Small intestine (tissue), 7 donors: ENCODE data around the gene ZNF814. TPM values are rescaled to one million over a fixed set of nuclear protein-coding genes. Genes with fewer than 3 reads are reported as not detected.

Experiments
- DNase-seq, 2 donors: peaks; one replicate each; pipeline versions ENCODE4 v3.0.0 to v3.0.0-alpha.2; 2013
- FAIRE-seq: peaks from 2 replicates; lab custom pipeline; 2012; peaks lifted over from hg19 to GRCh38; lab: Jason Lieb, UNC
- H3K27ac ChIP-seq, 3 donors: one replicate each; pipeline ENCODE4 v1.5.1; 2013; ENCODE audit warnings: low read length in 2 of 3, mild to moderate bottlenecking in 2 of 3, control low read depth in 1 of 3, inconsistent platforms in 1 of 3, low read depth in 1 of 3, moderate library complexity in 1 of 3
- H3K27me3 ChIP-seq, 3 donors: one replicate each; pipeline ENCODE4 v1.6.1; 2013; ENCODE audit warnings: low read length in 3 of 3, inconsistent platforms in 1 of 3; ENCODE audit not compliant: control insufficient read depth in 3 of 3, insufficient read depth in 3 of 3
- H3K36me3 ChIP-seq, 3 donors: one replicate each; pipeline ENCODE4 v1.6.1; 2013; ENCODE audit warnings: low read length in 3 of 3, inconsistent platforms in 1 of 3, low read depth in 1 of 3, mild to moderate bottlenecking in 1 of 3, moderate library complexity in 1 of 3; ENCODE audit not compliant: control insufficient read depth in 3 of 3, insufficient read depth in 2 of 3
- H3K4me1 ChIP-seq, 3 donors: one replicate each; pipeline ENCODE4 v1.6.1; 2013; ENCODE audit warnings: low read length in 2 of 3, inconsistent platforms in 1 of 3, low read depth in 1 of 3, mild to moderate bottlenecking in 1 of 3, moderate library complexity in 1 of 3; ENCODE audit not compliant: control insufficient read depth in 3 of 3, insufficient read depth in 2 of 3
- H3K4me3 ChIP-seq, 3 donors: one replicate each; pipeline ENCODE4 v1.5.1; 2013; ENCODE audit warnings: low read length in 3 of 3, control low read depth in 1 of 3, inconsistent platforms in 1 of 3, low read depth in 1 of 3, mild to moderate bottlenecking in 1 of 3, moderate library complexity in 1 of 3
- H3K9me3 ChIP-seq, 2 donors: one replicate each; pipeline ENCODE4 v1.6.1; 2013; ENCODE audit warnings: low read depth in 1 of 2, low read length in 1 of 2; ENCODE audit not compliant: control insufficient read depth in 2 of 2, insufficient read depth in 1 of 2
- WGBS, 3 donors: extraction: QIAGEN DNeasy Blood & Tissue Kit; methylation state at CpG; one replicate each; pipeline ENCODE4 v1.1.7; 2013; 5-methylcytosine and 5-hydroxymethylcytosine counted together
- polyA plus RNA-seq, 4 donors: library from polyadenylated mRNA; stranded (reverse) in 3 of 4; unstranded in 1 of 4; fragments of 200-250 nt in 3 of 4; fragments of 120-200 nt in 1 of 4; gene quantifications; one replicate each; pipeline versions ENCODE4 v1.2.1 to v1.2.3, GENCODE V29; 2013
- donor health status: healthy with polysubstance abuse.
- donor health status: control.
- donor health status: control.
- donor health status: Bipolar disorder and iron deficiency.
- donor health status: healthy.

The ZNF814 gene
- polyA plus RNA-seq, 4 donors: 11.6 to 44.8 (median 17.2) TPM

DNA sequence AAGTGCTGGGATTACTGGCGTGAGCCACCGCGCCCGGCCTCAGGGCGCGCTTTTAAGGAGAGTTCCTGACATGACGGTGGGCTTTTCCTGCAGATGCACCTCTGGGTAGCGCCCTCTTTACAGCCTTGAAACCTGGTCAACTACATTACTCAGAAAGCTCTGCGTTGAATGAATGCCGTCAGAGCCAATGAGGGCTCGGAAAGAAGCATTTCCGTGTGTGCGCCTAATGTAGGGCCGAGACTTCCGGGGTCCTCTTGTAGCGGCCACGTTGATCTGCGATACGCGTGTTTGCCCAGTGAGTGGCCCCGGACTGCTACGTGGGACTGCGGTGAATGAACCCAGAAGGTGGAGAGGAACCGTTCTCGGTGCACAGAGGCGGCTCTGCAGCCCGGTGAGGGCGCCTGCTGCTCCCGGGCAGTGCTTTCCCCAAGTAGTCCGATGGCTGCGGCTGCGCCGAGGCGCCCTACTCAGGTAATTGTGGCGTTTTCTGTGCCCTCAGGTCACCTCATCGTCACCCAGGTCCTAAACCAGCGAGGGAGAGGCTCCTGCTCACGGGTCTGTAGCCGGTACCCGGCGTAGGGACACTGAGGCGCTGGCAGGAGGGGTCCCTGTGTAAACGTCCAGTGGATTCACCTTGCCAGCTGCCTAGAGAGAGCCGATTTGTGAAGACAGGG lies 69.2 kb downstream of the ZNF814 start:
- Histone ChIP-seq H3K9me3 (peaks cover 0 to 4% of the 10 kb centered on the region in 2 donors), H3K4me3 (peak overlapping the region; percentile 74 to 89 (median 84)), H3K36me3 (peaks cover 0 to 7% (median 0%) of the 10 kb centered on the region in 3 donors), H3K4me1 (peaks cover 0 to 31% (median 2%) of the 10 kb centered on the region in 3 donors), H3K27me3 (no peaks in the 10 kb centered on the region), H3K27ac (peak overlapping the region; percentile 68 to 91 (median 73))
- no peak for FAIRE-seq
- DNase-seq: peak; percentile 95 to 96
- WGBS, 3 donors: 0 to 1% (median 1%) methylated on average over 44 of the region's 44 CpGs

DNA sequence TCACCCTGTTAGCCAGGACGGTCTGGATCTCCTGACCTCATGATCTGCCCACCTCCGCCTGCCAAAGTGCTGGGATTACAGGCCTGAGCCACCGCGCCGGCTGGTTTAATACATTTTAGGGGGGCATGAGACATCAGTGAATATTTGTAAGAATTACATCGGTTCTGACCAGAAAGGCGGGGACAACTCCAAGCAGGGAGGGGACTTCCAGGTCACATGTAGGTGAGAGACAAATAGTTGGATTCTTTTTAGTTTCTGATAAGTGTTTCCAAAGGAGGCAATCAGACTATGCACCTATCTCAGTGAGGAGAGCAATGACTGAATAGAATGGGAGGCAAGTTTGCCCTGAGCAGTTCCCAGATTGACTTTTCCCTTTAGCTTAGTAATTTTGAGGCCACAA lies 70.5 kb downstream of the ZNF814 start:
- 89 to 95% (median 90%) methylated on average over 7 of the region's 7 CpGs for WGBS, 3 donors
- Histone ChIP-seq H3K4me3 (no peak overlapping the region), H3K27me3 (no peaks in the 10 kb centered on the region), H3K27ac (no peak overlapping the region), H3K4me1 (peaks cover 0 to 25% (median 1%) of the 10 kb centered on the region in 3 donors), H3K9me3 (peaks cover 0 to 4% of the 10 kb centered on the region in 2 donors), H3K36me3 (peaks cover 0 to 7% (median 0%) of the 10 kb centered on the region in 3 donors)
- FAIRE-seq (no peak), DNase-seq (no peak)

DNA sequence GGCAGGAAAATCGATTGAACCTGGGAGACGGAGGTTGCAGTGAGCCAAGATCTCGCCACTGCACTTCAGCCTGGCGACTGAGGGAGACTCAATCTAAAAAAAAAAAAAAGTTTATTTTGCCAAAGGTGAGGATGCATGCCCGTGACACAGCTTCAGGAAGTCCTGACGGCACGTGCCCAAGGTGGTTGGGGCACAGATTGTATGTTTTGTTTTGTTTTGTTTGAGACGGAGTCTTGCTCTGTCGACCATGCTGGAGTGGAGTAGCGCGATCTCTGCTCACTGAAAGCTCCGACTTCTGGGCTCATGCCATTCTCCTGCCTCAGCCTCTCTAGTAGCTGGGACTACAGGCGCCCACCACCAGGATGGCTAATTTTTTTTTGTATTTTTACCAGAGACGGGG lies 70.9 kb downstream of the ZNF814 start:
- Histone ChIP-seq H3K27me3 (no peaks in the 10 kb centered on the region), H3K4me1 (peaks cover 0 to 24% (median 0%) of the 10 kb centered on the region in 3 donors), H3K27ac (no peak overlapping the region), H3K4me3 (no peak overlapping the region), H3K36me3 (peaks cover 0 to 9% (median 0%) of the 10 kb centered on the region in 3 donors), H3K9me3 (peaks cover 0 to 4% of the 10 kb centered on the region in 2 donors)
- DNase-seq (no peak), FAIRE-seq (no peak)
- 93 to 98% (median 95%) methylated on average over 14 of the region's 14 CpGs for WGBS, 3 donors

DNA sequence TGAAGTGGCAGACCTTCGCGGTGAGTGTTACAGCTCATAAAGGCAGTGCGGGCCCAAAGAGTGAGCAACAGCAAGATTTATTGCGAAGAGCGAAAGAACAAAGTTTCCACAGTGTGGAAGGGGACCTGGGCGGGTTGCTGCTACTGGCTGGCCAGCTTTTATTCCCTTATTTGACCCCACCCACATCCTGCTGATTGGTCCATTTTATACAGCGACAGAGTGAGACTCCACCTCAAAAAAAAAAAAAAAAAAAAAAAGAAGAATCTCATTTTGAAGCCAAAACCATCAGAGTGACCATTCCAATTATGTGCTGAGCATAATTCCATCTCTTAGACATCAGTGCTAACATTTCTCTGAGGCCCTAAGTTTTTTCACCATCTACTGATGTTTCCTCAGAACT lies 72.2 kb downstream of the ZNF814 start:
- Histone ChIP-seq H3K27ac (no peak overlapping the region), H3K4me3 (no peak overlapping the region), H3K9me3 (peaks cover 0 to under 1% of the 10 kb centered on the region in 2 donors), H3K4me1 (peaks cover 0 to 23% (median 1%) of the 10 kb centered on the region in 3 donors), H3K36me3 (peaks cover 0 to 11% (median 0%) of the 10 kb centered on the region in 3 donors), H3K27me3 (no peaks in the 10 kb centered on the region)
- FAIRE-seq: no peak
- 82 to 92% (median 86%) methylated on average over 7 of the region's 7 CpGs for WGBS, 3 donors
- no peak for DNase-seq

DNA sequence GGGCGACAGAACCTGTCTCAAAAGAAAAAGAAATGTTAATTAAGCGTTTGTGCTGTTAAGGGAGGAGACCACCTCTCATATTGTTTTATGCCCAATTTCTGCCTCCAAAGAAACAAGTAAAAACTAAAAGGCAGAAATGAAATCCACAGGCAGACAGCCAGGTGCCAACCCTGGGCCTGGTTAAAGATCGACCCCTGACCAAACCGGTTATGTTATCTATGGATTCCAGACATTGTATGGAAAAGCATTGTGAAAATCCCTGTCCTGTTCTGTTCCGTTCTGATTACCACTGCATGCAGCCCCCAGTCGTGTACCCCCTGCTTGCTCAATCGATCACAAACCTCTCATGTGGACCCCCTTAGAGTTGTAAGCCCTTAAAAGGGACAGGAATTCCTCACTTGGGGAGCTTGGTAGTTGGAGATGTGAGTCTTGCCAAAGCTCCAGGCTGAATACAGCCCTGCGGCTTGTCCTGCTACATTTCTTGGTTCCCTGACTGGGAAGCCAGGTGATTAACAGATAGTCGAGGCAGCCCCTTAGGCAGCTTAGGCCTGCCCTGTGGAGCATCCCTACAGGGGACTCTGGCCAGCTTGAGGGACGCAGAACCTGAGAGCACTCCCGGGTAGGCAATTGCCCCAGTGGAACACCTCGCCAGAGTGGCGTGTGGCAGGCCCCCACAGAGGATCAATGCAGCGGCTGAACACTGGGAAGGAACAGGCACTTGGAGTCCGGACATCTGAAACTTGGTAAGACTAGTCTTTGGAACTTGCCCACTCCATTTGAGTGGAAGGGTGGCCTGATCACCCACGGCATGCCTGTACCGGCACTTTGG lies 73.4 kb downstream of the ZNF814 start:
- peak overlapping the region in 2 of 3 donors; percentile 64 to 92 for H3K4me3 ChIP-seq
- H3K9me3 ChIP-seq: no peaks in the 10 kb centered on the region
- peak; percentile 46 to 75 for DNase-seq

DNA sequence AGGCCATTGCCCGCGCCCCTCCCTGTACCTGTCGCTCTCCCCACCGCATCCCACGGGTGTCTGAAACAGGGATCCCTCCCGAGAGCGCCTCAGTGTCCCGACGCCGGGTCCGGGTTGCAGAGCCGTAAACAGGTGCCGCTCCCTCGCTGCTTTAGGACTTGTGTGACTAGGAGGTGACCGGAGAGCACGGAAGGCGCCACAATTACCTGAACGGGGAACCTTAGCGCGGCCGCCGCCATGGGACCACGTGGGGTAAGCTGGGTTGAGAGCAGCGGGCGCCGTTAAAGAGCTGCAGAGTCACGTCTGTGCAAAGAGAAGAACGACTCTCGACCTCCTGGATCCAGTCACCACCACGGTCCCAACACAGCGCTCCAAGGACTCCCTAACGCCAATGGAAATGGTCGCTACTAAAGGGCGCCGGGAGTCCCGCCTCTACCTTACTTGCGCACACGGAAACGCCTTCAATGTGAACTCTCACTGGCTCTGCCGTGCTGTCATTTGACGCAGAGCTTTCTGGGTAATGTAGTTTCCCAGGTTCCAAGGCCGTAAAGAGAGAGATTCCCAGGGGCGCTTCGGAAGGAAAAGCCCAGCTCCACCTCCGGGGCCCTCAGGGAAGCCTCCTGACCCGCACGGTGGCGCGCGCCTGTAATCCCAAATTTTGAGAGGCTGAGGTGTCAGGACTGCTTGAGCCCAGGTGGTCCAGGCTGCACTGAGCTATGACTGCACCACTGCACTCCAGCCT lies 74.2 kb downstream of the ZNF814 start, which contains the start of gene ZNF552:
Gene ZNF552 (minus strand): TSS at position 409 of the 742 bp plus-strand sequence. CDS start 170 bp downstream, at position 239.
- no peak for FAIRE-seq
- peak within 1 kb of the TSS; percentile 49 to 91 (median 87) for H3K27ac ChIP-seq
- WGBS, 3 donors: 0 to 1% (median 0%) methylated on average over 50 of the region's 50 CpGs

More for the DNA sequence above, 73.4 kb downstream of the ZNF814 start:
- Histone ChIP-seq H3K36me3 (peaks cover 0 to 14% (median 0%) of the 10 kb centered on the region in 3 donors), H3K27ac (peak overlapping the region; percentile 49 to 91 (median 71)), H3K27me3 (no peaks in the 10 kb centered on the region), H3K4me1 (peaks cover 0 to 22% (median 1%) of the 10 kb centered on the region in 3 donors)
- 35 to 72% (median 44%) methylated on average over 17 of the region's 17 CpGs for WGBS, 3 donors
- FAIRE-seq: no peak

DNA sequence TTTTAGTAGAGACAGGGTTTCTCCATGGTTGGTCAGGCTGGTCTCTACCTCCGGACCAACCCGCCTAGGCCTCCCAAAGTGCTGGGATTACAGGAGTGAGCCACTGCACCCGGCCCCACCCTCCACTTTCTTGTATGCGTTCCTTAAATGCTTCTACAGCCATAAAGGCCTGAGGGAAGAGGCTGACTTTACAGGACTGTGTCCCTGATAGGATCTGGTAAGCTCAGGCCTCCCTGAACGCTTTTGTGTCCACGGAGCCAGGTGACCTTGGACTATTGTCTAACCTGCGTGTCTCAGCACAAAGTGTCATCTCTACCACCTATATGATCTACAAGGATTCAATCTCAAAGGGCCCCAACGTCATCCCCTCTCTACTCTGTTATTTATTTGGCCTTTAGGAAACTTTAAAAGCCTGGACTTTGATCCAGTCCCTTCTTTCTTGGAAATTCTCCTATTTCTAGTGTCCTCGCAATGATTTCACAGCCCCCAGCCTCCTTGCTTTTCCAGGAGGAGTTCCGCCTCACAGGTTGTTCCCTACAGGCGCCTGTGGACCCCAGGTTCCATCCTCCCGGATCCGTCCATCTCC lies 74.8 kb downstream of the ZNF814 start:
- H3K27me3 ChIP-seq: no peaks in the 10 kb centered on the region
- DNase-seq (peak; percentile 63 to 70), FAIRE-seq (no peak)
- H3K4me1 ChIP-seq: peaks cover 0 to 32% (median 1%) of the 10 kb centered on the region in 3 donors
- H3K4me3 ChIP-seq: peak overlapping the region; percentile 64 to 92 (median 74)
- peaks cover 0 to 20% (median 0%) of the 10 kb centered on the region in 3 donors for H3K36me3 ChIP-seq
- peak overlapping the region; percentile 49 to 91 (median 87) for H3K27ac ChIP-seq
- H3K9me3 ChIP-seq: no peaks in the 10 kb centered on the region
- 5 to 16% (median 14%) methylated on average over 11 to 13 of the region's 13 CpGs for WGBS, 3 donors

More for the DNA sequence above, 74.2 kb downstream of the ZNF814 start, which contains the start of gene ZNF552:
- Histone ChIP-seq H3K9me3 (no peaks in the 10 kb centered on the region), H3K36me3 (peaks cover 0 to 18% (median 0%) of the 10 kb centered on the region in 3 donors), H3K4me3 (peak within 1 kb of the TSS; percentile 64 to 92 (median 74)), H3K4me1 (peaks cover 0 to 28% (median 1%) of the 10 kb centered on the region in 3 donors), H3K27me3 (no peaks in the 10 kb centered on the region)
- peak; percentile 96 to 97 for DNase-seq
